Neural progenitor cell (in vitro differentiated cells): ENCODE results near the gene TMEM123. TPM values are rescaled to one million over a fixed set of nuclear protein-coding genes. Genes with fewer than 3 reads are reported as not detected.

Experiments
- DNase-seq: peaks from one replicate; pipeline ENCODE4 v3.0.0-alpha.2; 2016; ENCODE audit warnings: low spot score
- H2AFZ ChIP-seq: fragments of 200-600 bp; sonication (generic); replicated peaks from 2 replicates; pipeline ENCODE4 v1.6.1; 2016; ENCODE audit warnings: antibody characterized with exemption
- H3F3A ChIP-seq: fragments of 200-600 bp; sonication (generic); 2 replicates; pipeline ENCODE4 v1.6.1; 2016; ENCODE audit warnings: antibody characterized with exemption, low read depth
- H3K27ac ChIP-seq: fragments of 200-600 bp; sonication (generic); 2 replicates; pipeline ENCODE4 v1.5.1; 2016; ENCODE audit warnings: mild to moderate bottlenecking
- H3K27me3 ChIP-seq: fragments of 200-600 bp; sonication (generic); 2 replicates; pipeline ENCODE4 v1.6.1; 2016; ENCODE audit warnings: mild to moderate bottlenecking, moderate library complexity
- H3K36me3 ChIP-seq: fragments of 200-600 bp; sonication (generic); 2 replicates; pipeline ENCODE4 v1.5.1; 2016
- H3K4me1 ChIP-seq: fragments of 200-600 bp; sonication (generic); 2 replicates; pipeline ENCODE4 v1.6.1; 2016; ENCODE audit warnings: mixed run types
- H3K4me2 ChIP-seq: fragments of 200-600 bp; sonication (generic); 2 replicates; pipeline ENCODE4 v1.6.1; 2016
- H3K4me3 ChIP-seq: fragments of 200-600 bp; sonication (generic); 2 replicates; pipeline ENCODE4 v1.5.1; 2016
- H3K79me2 ChIP-seq: fragments of 200-600 bp; sonication (generic); 2 replicates; pipeline ENCODE4 v1.6.1; 2016; ENCODE audit warnings: low read depth
- H3K9ac ChIP-seq: fragments of 200-600 bp; sonication (generic); 2 replicates; pipeline ENCODE4 v1.6.1; 2016
- H3K9me3 ChIP-seq: fragments of 200-600 bp; sonication (generic); 2 replicates; pipeline ENCODE4 v1.5.1; 2016; ENCODE audit warnings: low read depth
- H4K20me1 ChIP-seq: fragments of 200-600 bp; sonication (generic); 2 replicates; pipeline ENCODE4 v1.6.1; 2016; ENCODE audit warnings: low read depth
- H3K27ac Mint-ChIP-seq: 3 replicates; pipeline ENCODE4 v1.8.0; 2021; ENCODE audit warnings: mixed read lengths
- H3K27me3 Mint-ChIP-seq: 2 replicates; pipeline ENCODE4 v1.8.0; 2022; ENCODE audit warnings: low read depth, mild to moderate bottlenecking, inconsistent platforms, moderate library complexity, mixed read lengths; ENCODE audit not compliant: insufficient read depth
- H3K36me3 Mint-ChIP-seq: 3 replicates; pipeline ENCODE4 v1.8.0; 2021; ENCODE audit warnings: mixed read lengths
- H3K4me1 Mint-ChIP-seq: 3 replicates; pipeline ENCODE4 v1.8.0; 2021; ENCODE audit warnings: mixed read lengths
- H3K4me3 Mint-ChIP-seq: 3 replicates; pipeline ENCODE4 v1.8.0; 2021; ENCODE audit warnings: mild to moderate bottlenecking, moderate library complexity, mixed read lengths
- H3K9me3 Mint-ChIP-seq: 3 replicates; pipeline ENCODE4 v1.8.0; 2020; ENCODE audit warnings: mixed read lengths
- EZH2 ChIP-seq: fragments of 200-600 bp; sonication (generic); IDR thresholded peaks from 2 replicates; pipeline ENCODE4 v1.6.1; 2017; ENCODE audit warnings: antibody characterized with exemption, mild to moderate bottlenecking, moderate library complexity
- EZH2phosphoT487 ChIP-seq: fragments of 200-600 bp; sonication (generic); IDR thresholded peaks from 2 replicates; pipeline ENCODE4 v1.6.1; 2017; ENCODE audit warnings: antibody characterized with exemption
- total RNA-seq: library from RNA; depleted of rRNA; stranded (reverse); fragments of >200 nt; gene quantifications from 2 replicates; pipeline ENCODE4 v1.2.3, GENCODE V29; 2015; ENCODE audit warnings: low replicate concordance
- TF ChIP-seq, protein P1 (sequence below): fragments of 200-600 bp; sonication (generic); IDR thresholded peaks from 2 replicates; pipeline ENCODE4 v1.5.1; 2017; ENCODE audit warnings: antibody characterized with exemption, mild to moderate bottlenecking

The TMEM123 gene
- total RNA-seq, 1 donor from 2014 or later, result 230 TPM

DNA sequence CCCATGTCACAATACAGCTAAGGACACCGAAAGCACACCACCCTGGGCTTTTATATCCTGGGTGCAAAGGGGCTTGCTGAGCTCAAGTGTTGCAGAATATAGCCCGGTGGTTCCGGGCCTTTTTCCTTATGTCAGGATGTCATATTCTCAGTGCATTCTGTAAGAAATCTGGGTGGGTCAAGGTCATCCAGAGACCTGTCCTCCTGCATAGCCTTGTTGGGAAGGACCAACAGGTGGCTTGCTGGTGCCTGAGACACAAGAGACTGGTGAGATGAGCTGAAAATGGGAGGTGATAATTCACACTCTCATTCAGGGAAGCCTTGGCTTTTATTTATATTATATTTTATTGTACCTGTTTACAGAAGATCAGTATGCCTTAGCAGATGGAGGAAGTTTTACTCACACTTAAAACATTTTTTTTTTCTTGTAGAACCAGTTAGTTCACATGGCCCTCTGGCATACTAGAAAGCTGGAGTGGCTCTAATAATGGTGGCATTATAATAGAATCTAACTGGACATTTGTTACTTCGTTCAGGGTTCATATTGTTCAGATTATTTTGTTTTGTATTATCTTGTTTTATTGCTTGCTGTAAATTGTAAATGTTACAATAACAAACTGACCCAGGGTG is 14.6 kb upstream of the TMEM123 start:
- no peak overlapping the region for H3K27ac ChIP-seq
- no peak for TF ChIP-seq EZH2
- TF ChIP-seq, protein P1, sequence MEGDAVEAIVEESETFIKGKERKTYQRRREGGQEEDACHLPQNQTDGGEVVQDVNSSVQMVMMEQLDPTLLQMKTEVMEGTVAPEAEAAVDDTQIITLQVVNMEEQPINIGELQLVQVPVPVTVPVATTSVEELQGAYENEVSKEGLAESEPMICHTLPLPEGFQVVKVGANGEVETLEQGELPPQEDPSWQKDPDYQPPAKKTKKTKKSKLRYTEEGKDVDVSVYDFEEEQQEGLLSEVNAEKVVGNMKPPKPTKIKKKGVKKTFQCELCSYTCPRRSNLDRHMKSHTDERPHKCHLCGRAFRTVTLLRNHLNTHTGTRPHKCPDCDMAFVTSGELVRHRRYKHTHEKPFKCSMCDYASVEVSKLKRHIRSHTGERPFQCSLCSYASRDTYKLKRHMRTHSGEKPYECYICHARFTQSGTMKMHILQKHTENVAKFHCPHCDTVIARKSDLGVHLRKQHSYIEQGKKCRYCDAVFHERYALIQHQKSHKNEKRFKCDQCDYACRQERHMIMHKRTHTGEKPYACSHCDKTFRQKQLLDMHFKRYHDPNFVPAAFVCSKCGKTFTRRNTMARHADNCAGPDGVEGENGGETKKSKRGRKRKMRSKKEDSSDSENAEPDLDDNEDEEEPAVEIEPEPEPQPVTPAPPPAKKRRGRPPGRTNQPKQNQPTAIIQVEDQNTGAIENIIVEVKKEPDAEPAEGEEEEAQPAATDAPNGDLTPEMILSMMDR, result no peak
- TF ChIP-seq EZH2phosphoT487, result no peak
- H3K4me3 Mint-ChIP-seq, result no peak overlapping the region
- H3K4me1 Mint-ChIP-seq, result no peaks in the 10 kb centered on the region
- no peak for DNase-seq
- H3F3A ChIP-seq, result no peaks in the 10 kb centered on the region
- no peaks in the 10 kb centered on the region for H3K27me3 ChIP-seq
- H3K4me2 ChIP-seq, result no peak overlapping the region
- peaks cover 8% of the 10 kb centered on the region for H3K27me3 Mint-ChIP-seq
- no peaks in the 10 kb centered on the region for H3K4me1 ChIP-seq
- H3K4me3 ChIP-seq, result no peak overlapping the region
- H2AFZ ChIP-seq, result no peak overlapping the region
- H3K36me3 Mint-ChIP-seq, result no peaks in the 10 kb centered on the region
- H3K9me3 Mint-ChIP-seq, result no peaks in the 10 kb centered on the region
- H3K9ac ChIP-seq, result no peak overlapping the region
- no peak overlapping the region for H3K27ac Mint-ChIP-seq
- H4K20me1 ChIP-seq, result no peaks in the 10 kb centered on the region
- no peaks in the 10 kb centered on the region for H3K9me3 ChIP-seq
- H3K79me2 ChIP-seq, result no peaks in the 10 kb centered on the region
- no peaks in the 10 kb centered on the region for H3K36me3 ChIP-seq

DNA sequence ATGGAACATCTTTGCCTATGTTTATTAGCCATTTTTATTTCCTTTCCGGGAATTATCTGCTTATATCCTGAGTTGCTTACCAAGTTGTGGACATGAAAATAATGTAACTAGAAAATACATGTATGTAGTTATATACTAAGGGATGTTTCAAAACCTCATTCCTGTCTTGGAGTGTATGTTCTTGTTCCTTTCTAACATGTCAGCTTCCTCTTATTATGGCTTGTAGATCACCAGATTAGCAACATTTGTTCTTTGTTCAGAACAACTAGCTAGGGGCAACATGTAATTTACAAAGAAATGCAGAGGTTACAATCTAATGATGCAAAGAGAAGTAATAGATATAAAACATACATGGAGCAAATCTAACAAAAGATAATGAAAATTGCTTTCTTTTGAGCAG is 13.1 kb upstream of the TMEM123 start:
- TF ChIP-seq EZH2phosphoT487 (no peak), EZH2 (no peak)
- TF ChIP-seq, protein P1, result no peak
- Mint-ChIP-seq H3K4me3 (no peak overlapping the region), H3K27ac (no peak overlapping the region), H3K36me3 (no peaks in the 10 kb centered on the region), H3K9me3 (no peaks in the 10 kb centered on the region), H3K4me1 (peaks cover 2% of the 10 kb centered on the region), H3K27me3 (peaks cover 10% of the 10 kb centered on the region)
- no peak overlapping the region for H3K4me2 ChIP-seq
- H3F3A ChIP-seq, result no peaks in the 10 kb centered on the region
- H3K27me3 ChIP-seq, result no peaks in the 10 kb centered on the region
- H3K4me3 ChIP-seq, result no peak overlapping the region
- H3K9ac ChIP-seq, result no peak overlapping the region
- no peaks in the 10 kb centered on the region for H3K36me3 ChIP-seq
- no peaks in the 10 kb centered on the region for H4K20me1 ChIP-seq
- no peaks in the 10 kb centered on the region for H3K79me2 ChIP-seq
- no peak for DNase-seq
- no peak overlapping the region for H2AFZ ChIP-seq
- H3K9me3 ChIP-seq, result no peaks in the 10 kb centered on the region
- no peaks in the 10 kb centered on the region for H3K4me1 ChIP-seq
- no peak overlapping the region for H3K27ac ChIP-seq

DNA sequence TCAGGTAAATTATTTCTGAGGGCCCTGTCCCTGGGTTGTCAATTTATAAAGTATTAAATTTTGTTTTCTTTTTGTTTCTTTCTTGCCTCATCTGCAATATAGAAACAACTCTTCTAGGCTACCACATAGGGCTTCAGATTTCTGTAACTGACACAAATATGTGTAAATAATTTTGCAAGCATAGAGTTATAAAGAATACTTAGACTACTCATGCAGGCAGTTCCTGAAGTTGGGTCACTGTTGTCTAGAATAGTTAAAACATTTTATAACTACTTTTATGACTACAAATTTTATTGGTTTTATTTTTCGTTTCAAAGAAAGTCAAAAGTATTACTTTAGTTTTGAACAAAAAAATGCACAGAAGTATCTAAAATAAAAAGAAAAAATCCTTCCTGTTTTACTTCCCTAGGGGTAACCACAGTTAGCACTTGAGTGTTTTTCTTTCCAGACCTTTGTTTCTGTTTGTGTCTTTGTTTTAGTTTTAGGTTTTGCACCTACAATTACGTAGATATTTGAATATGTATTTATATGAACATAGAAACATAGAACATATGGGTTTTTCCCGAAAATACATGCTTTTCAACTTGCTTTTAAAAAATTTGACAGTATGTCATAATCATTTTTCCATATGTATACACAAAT is 12.4 kb upstream of the TMEM123 start:
- Histone ChIP-seq H3K9ac (no peak overlapping the region), H3K9me3 (no peaks in the 10 kb centered on the region), H3K4me2 (no peak overlapping the region), H3K4me3 (no peak overlapping the region), H3F3A (no peaks in the 10 kb centered on the region), H4K20me1 (no peaks in the 10 kb centered on the region), H3K79me2 (no peaks in the 10 kb centered on the region), H3K27ac (no peak overlapping the region), H3K36me3 (no peaks in the 10 kb centered on the region), H2AFZ (no peak overlapping the region), H3K27me3 (no peaks in the 10 kb centered on the region), H3K4me1 (no peaks in the 10 kb centered on the region)
- H3K36me3 Mint-ChIP-seq, result no peaks in the 10 kb centered on the region
- TF ChIP-seq, protein P1, result no peak
- TF ChIP-seq EZH2phosphoT487 (no peak), EZH2 (no peak)
- H3K9me3 Mint-ChIP-seq, result no peaks in the 10 kb centered on the region
- no peak overlapping the region for H3K27ac Mint-ChIP-seq
- DNase-seq, result no peak
- H3K4me1 Mint-ChIP-seq, result peaks cover 2% of the 10 kb centered on the region
- peaks cover 8% of the 10 kb centered on the region for H3K27me3 Mint-ChIP-seq
- no peak overlapping the region for H3K4me3 Mint-ChIP-seq
